CD8-positive, alpha-beta memory T cell (primary cell): ENCODE measurements around the gene PLPPR1. TPM values are rescaled to one million over a fixed set of nuclear protein-coding genes. Genes with fewer than 3 reads are reported as not detected.

Experiments used
- CTCF ChIA-PET: fragments of 350-600 bp; sonication (Branson Sonifier 250); formaldehyde crosslinking; loops from one replicate; lab custom pipeline; 2021; ENCODE audit warnings: antibody characterized with exemption; lab: Charles Lee
- POLR2A ChIA-PET: fragments of 350-600 bp; sonication (Branson Sonifier 250); formaldehyde crosslinking; loops from one replicate; lab custom pipeline; 2021; ENCODE audit warnings: antibody characterized with exemption; lab: Charles Lee
- DNase-seq, 5 donors: peaks; one replicate each; pipeline versions ENCODE4 v3.0.0 to v3.0.0-alpha.2; 2020 to 2022; ENCODE audit warnings: mixed read lengths in 1 of 5
- H3K27ac ChIP-seq: one replicate; pipeline ENCODE4 v1.7.0; 2013; ENCODE audit warnings: low read depth, mild to moderate bottlenecking, low read length, moderate library complexity
- H3K27me3 ChIP-seq: 2 replicates; pipeline ENCODE4 v1.7.0; 2013; ENCODE audit warnings: low read length, mild to moderate bottlenecking; ENCODE audit not compliant: insufficient read depth, poor library complexity, severe bottlenecking
- H3K36me3 ChIP-seq: 2 replicates; pipeline ENCODE4 v1.7.0; 2013; ENCODE audit warnings: mild to moderate bottlenecking, low read length, moderate library complexity; ENCODE audit not compliant: insufficient read depth
- H3K4me1 ChIP-seq: 2 replicates; pipeline ENCODE4 v1.7.0; 2013; ENCODE audit warnings: mild to moderate bottlenecking, low read length, moderate library complexity; ENCODE audit not compliant: insufficient read depth
- H3K4me3 ChIP-seq: 2 replicates; pipeline ENCODE4 v1.7.0; 2013; ENCODE audit warnings: mild to moderate bottlenecking, low read length
- H3K9me3 ChIP-seq: 2 replicates; pipeline ENCODE4 v1.7.0; 2013; ENCODE audit warnings: mild to moderate bottlenecking, low read length
- H3K27ac Mint-ChIP-seq, 8 donors: one replicate each; pipeline ENCODE4 v1.8.0; 2020 to 2021; ENCODE audit warnings: mixed read lengths in 8 of 8, mild to moderate bottlenecking in 6 of 8, inconsistent platforms in 3 of 8, moderate library complexity in 3 of 8
- H3K27me3 Mint-ChIP-seq, 2 donors: one replicate each; pipeline ENCODE4 v1.8.0; 2020 to 2021; ENCODE audit warnings: mixed read lengths in 2 of 2, mild to moderate bottlenecking in 1 of 2, moderate library complexity in 1 of 2
- H3K36me3 Mint-ChIP-seq, 3 donors: one replicate each; pipeline ENCODE4 v1.8.0; 2020 to 2021; ENCODE audit warnings: mixed read lengths in 3 of 3, inconsistent platforms in 1 of 3, mild to moderate bottlenecking in 1 of 3
- H3K4me1 Mint-ChIP-seq, 3 donors: one replicate each; pipeline ENCODE4 v1.8.0; 2020 to 2021; ENCODE audit warnings: mixed read lengths in 3 of 3, inconsistent platforms in 1 of 3, mild to moderate bottlenecking in 1 of 3
- H3K4me3 Mint-ChIP-seq, 7 donors: one replicate each; pipeline ENCODE4 v1.8.0; 2020 to 2021; ENCODE audit warnings: mixed read lengths in 7 of 7, mild to moderate bottlenecking in 6 of 7, moderate library complexity in 4 of 7, inconsistent platforms in 2 of 7
- H3K9me3 Mint-ChIP-seq, 5 donors: one replicate each; pipeline ENCODE4 v1.8.0; 2020 to 2022; ENCODE audit warnings: mixed read lengths in 5 of 5, mild to moderate bottlenecking in 3 of 5, moderate library complexity in 2 of 5, inconsistent platforms in 1 of 5
- polyA plus RNA-seq: library from polyadenylated mRNA; unstranded; fragments of 300-500 nt; fragmentation: Illumina TruSeq; gene quantifications from one replicate; pipeline ENCODE4 v1.2.3, GENCODE V29; 2021
- total RNA-seq, 2 experiments: library from RNA; stranded (reverse); gene quantifications; one replicate each; pipeline ENCODE4 v1.2.3, GENCODE V29; 2021

PLPPR1 gene
- total and polyA plus RNA-seq, 3 experiments from 2014 or later, result not detected

- Histone ChIP-seq H3K36me3 (no peaks in the 10 kb centered on the region), H3K27ac (no peak overlapping the region), H3K4me3 (no peak overlapping the region), H3K4me1 (no peaks in the 10 kb centered on the region), H3K27me3 (no peaks in the 10 kb centered on the region), H3K9me3 (no peaks in the 10 kb centered on the region)
- no peak for DNase-seq
- no peaks in the 10 kb centered on the region for H3K4me1 Mint-ChIP-seq
- H3K4me3 Mint-ChIP-seq, result no peak overlapping the region
- H3K27me3 Mint-ChIP-seq, result no peaks in the 10 kb centered on the region
- H3K27ac Mint-ChIP-seq, result no peak overlapping the region
- ChIA-PET CTCF (interaction anchor here (1.3 to 2.1 kb wide), 2 partner anchors 10 to 12 kb away, joined by 3 to 10 read pairs; no protein-coding TSS in a partner anchor), POLR2A (no interaction called here)
- H3K9me3 Mint-ChIP-seq, result no peaks in the 10 kb centered on the region
- no peaks in the 10 kb centered on the region for H3K36me3 Mint-ChIP-seq
These were observed 271.4 kb downstream of the PLPPR1 start for GRCh38 chr9:101299901-101300300.

GRCh38 chr9:101307051-101307450, 278.5 kb downstream of the PLPPR1 start:
- no peaks in the 10 kb centered on the region for H3K27me3 ChIP-seq
- Mint-ChIP-seq H3K4me3 (no peak overlapping the region), H3K27ac (no peak overlapping the region), H3K36me3 (no peaks in the 10 kb centered on the region), H3K27me3 (peaks cover 3 to 20% of the 10 kb centered on the region in 2 donors), H3K9me3 (no peaks in the 10 kb centered on the region), H3K4me1 (no peaks in the 10 kb centered on the region)
- no peak for DNase-seq
- ChIA-PET CTCF (no interaction called here), POLR2A (no interaction called here)
- no peak overlapping the region for H3K4me3 ChIP-seq
- no peaks in the 10 kb centered on the region for H3K9me3 ChIP-seq
- no peak overlapping the region for H3K27ac ChIP-seq
- H3K4me1 ChIP-seq, result no peaks in the 10 kb centered on the region
- H3K36me3 ChIP-seq, result no peaks in the 10 kb centered on the region

GRCh38 chr9:101307524-101308213, 279.1 kb downstream of the PLPPR1 start:
- Mint-ChIP-seq H3K4me1 (no peaks in the 10 kb centered on the region), H3K9me3 (no peaks in the 10 kb centered on the region), H3K27me3 (peaks cover 3 to 20% of the 10 kb centered on the region in 2 donors), H3K27ac (no peak overlapping the region), H3K36me3 (no peaks in the 10 kb centered on the region), H3K4me3 (no peak overlapping the region)
- CTCF ChIA-PET, result no interaction called here
- H3K4me1 ChIP-seq, result no peaks in the 10 kb centered on the region
- H3K27me3 ChIP-seq, result no peaks in the 10 kb centered on the region
- no peaks in the 10 kb centered on the region for H3K9me3 ChIP-seq
- H3K27ac ChIP-seq, result no peak overlapping the region
- POLR2A ChIA-PET, result no interaction called here
- no peak overlapping the region for H3K4me3 ChIP-seq
- no peaks in the 10 kb centered on the region for H3K36me3 ChIP-seq
- DNase-seq, result no peak

GRCh38 chr9:101309139-101309538, 280.6 kb downstream of the PLPPR1 start:
- Mint-ChIP-seq H3K4me3 (no peak overlapping the region), H3K36me3 (no peaks in the 10 kb centered on the region), H3K9me3 (no peaks in the 10 kb centered on the region), H3K4me1 (no peaks in the 10 kb centered on the region), H3K27me3 (peaks cover 3 to 20% of the 10 kb centered on the region in 2 donors), H3K27ac (no peak overlapping the region)
- Histone ChIP-seq H3K36me3 (no peaks in the 10 kb centered on the region), H3K9me3 (no peaks in the 10 kb centered on the region), H3K4me3 (no peak overlapping the region), H3K27me3 (no peaks in the 10 kb centered on the region), H3K4me1 (no peaks in the 10 kb centered on the region), H3K27ac (no peak overlapping the region)
- CTCF ChIA-PET, result no interaction called here
- no peak for DNase-seq
- POLR2A ChIA-PET, result no interaction called here

- H3K27me3 Mint-ChIP-seq, result peaks cover under 1 to 14% of the 10 kb centered on the region in 2 donors
- Histone ChIP-seq H3K4me1 (no peaks in the 10 kb centered on the region), H3K4me3 (no peak overlapping the region), H3K36me3 (no peaks in the 10 kb centered on the region), H3K27me3 (no peaks in the 10 kb centered on the region), H3K9me3 (no peaks in the 10 kb centered on the region), H3K27ac (no peak overlapping the region)
- H3K4me1 Mint-ChIP-seq, result no peaks in the 10 kb centered on the region
- no peak overlapping the region for H3K27ac Mint-ChIP-seq
- DNase-seq, result no peak
- ChIA-PET CTCF (interaction anchor here (0.7 to 1.5 kb wide), 4 partner anchors 11 to 709 kb away, joined by 3 to 10 read pairs (median 4); no protein-coding TSS in a partner anchor), POLR2A (no interaction called here)
- no peak overlapping the region for H3K4me3 Mint-ChIP-seq
- no peaks in the 10 kb centered on the region for H3K9me3 Mint-ChIP-seq
- H3K36me3 Mint-ChIP-seq, result no peaks in the 10 kb centered on the region
These were observed 282.7 kb downstream of the PLPPR1 start for GRCh38 chr9:101311191-101311590.

GRCh38 chr9:101311758-101312420, 283.4 kb downstream of the PLPPR1 start:
- Mint-ChIP-seq H3K27me3 (peaks cover 0 to 17% of the 10 kb centered on the region in 2 donors), H3K27ac (no peak overlapping the region), H3K9me3 (no peaks in the 10 kb centered on the region), H3K4me3 (no peak overlapping the region), H3K4me1 (no peaks in the 10 kb centered on the region), H3K36me3 (no peaks in the 10 kb centered on the region)
- DNase-seq, result peak in 2 of 5 donors; percentile 23 to 35
- Histone ChIP-seq H3K9me3 (no peaks in the 10 kb centered on the region), H3K36me3 (no peaks in the 10 kb centered on the region), H3K27ac (no peak overlapping the region), H3K27me3 (no peaks in the 10 kb centered on the region), H3K4me1 (no peaks in the 10 kb centered on the region), H3K4me3 (no peak overlapping the region)
- POLR2A ChIA-PET, result no interaction called here
- CTCF ChIA-PET, result interaction anchor here (0.7 to 1.5 kb wide), 5 partner anchors 12 to 716 kb away, joined by 3 to 10 read pairs (median 4); no protein-coding TSS in a partner anchor

- ChIA-PET POLR2A (no interaction called here), CTCF (interaction anchor here (0.8 to 1.5 kb wide), 2 partner anchors 13 to 717 kb away, joined by 3 to 10 read pairs; no protein-coding TSS in a partner anchor)
- H3K36me3 Mint-ChIP-seq, result no peaks in the 10 kb centered on the region
- no peaks in the 10 kb centered on the region for H3K4me1 Mint-ChIP-seq
- no peaks in the 10 kb centered on the region for H3K36me3 ChIP-seq
- no peaks in the 10 kb centered on the region for H3K9me3 Mint-ChIP-seq
- H3K27me3 Mint-ChIP-seq, result peaks cover 1 to 17% of the 10 kb centered on the region in 2 donors
- H3K27ac ChIP-seq, result no peak overlapping the region
- no peak overlapping the region for H3K4me3 Mint-ChIP-seq
- DNase-seq, result no peak
- H3K4me3 ChIP-seq, result no peak overlapping the region
- H3K9me3 ChIP-seq, result no peaks in the 10 kb centered on the region
- H3K27ac Mint-ChIP-seq, result no peak overlapping the region
- H3K4me1 ChIP-seq, result no peaks in the 10 kb centered on the region
- H3K27me3 ChIP-seq, result no peaks in the 10 kb centered on the region
These were observed 284.1 kb downstream of the PLPPR1 start for GRCh38 chr9:101312661-101313060.

- no peaks in the 10 kb centered on the region for H3K36me3 ChIP-seq
- CTCF ChIA-PET, result no interaction called here
- H3K9me3 ChIP-seq, result no peaks in the 10 kb centered on the region
- POLR2A ChIA-PET, result no interaction called here
- H3K4me3 ChIP-seq, result no peak overlapping the region
- no peaks in the 10 kb centered on the region for H3K4me1 ChIP-seq
- Mint-ChIP-seq H3K4me1 (no peaks in the 10 kb centered on the region), H3K9me3 (no peaks in the 10 kb centered on the region), H3K27me3 (peaks cover 7 to 21% of the 10 kb centered on the region in 2 donors), H3K36me3 (no peaks in the 10 kb centered on the region), H3K27ac (no peak overlapping the region), H3K4me3 (no peak overlapping the region)
- H3K27ac ChIP-seq, result no peak overlapping the region
- H3K27me3 ChIP-seq, result no peaks in the 10 kb centered on the region
- no peak for DNase-seq
These were observed 286.6 kb downstream of the PLPPR1 start for GRCh38 chr9:101315112-101315450.
